Fibroblast of upper back skin (primary cell): Measurements from ENCODE around the gene ZNF777.

Experiments
- DNase-seq: peaks from one replicate; pipeline ENCODE4 v3.0.0-alpha.2; 2013

The ZNF777 gene

GRCh38 chr7:149476791-149477190 is 15.9 kb upstream of the ZNF777 start:
- DNase-seq = no peak

- DNase-seq = no peak
Measured at GRCh38 chr7:149475121-149476045, 14.5 kb upstream of the ZNF777 start.

- DNase-seq = no peak
Measured at GRCh38 chr7:149474309-149475120, 13.7 kb upstream of the ZNF777 start.

GRCh38 chr7:149473251-149473650 is 12.4 kb upstream of the ZNF777 start:
- no peak for DNase-seq

- no peak for DNase-seq
Measured at GRCh38 chr7:149471289-149471953, 10.6 kb upstream of the ZNF777 start.

- DNase-seq = no peak
Measured at GRCh38 chr7:149469806-149470205, 8.9 kb upstream of the ZNF777 start.

- DNase-seq = no peak
Measured at GRCh38 chr7:149468208-149468607, 7.3 kb upstream of the ZNF777 start.

- no peak for DNase-seq
Measured at GRCh38 chr7:149467321-149467859, 6.5 kb upstream of the ZNF777 start.

- DNase-seq = no peak
Measured at GRCh38 chr7:149466364-149466763, 5.5 kb upstream of the ZNF777 start.

GRCh38 chr7:149463500-149464161 is 2.8 kb upstream of the ZNF777 start:
- DNase-seq = no peak

- DNase-seq = no peak
Measured at GRCh38 chr7:149462101-149462520, 1.2 kb upstream of the ZNF777 start.

GRCh38 chr7:149459540-149460452 is 1.1 kb downstream of the ZNF777 start:
- peak; percentile 1 for DNase-seq

- no peak for DNase-seq
Measured at GRCh38 chr7:149459201-149459539, 1.7 kb downstream of the ZNF777 start.

GRCh38 chr7:149458235-149458634 is 2.6 kb downstream of the ZNF777 start:
- no peak for DNase-seq

GRCh38 chr7:149457766-149458165 is 3.1 kb downstream of the ZNF777 start:
- no peak for DNase-seq

- no peak for DNase-seq
Measured at GRCh38 chr7:149456506-149457421, 4.1 kb downstream of the ZNF777 start.

GRCh38 chr7:149455175-149455950 is 5.5 kb downstream of the ZNF777 start:
- no peak for DNase-seq

- DNase-seq = no peak
Measured at GRCh38 chr7:149454750-149455149, 6.1 kb downstream of the ZNF777 start.

GRCh38 chr7:149454006-149454405 is 6.9 kb downstream of the ZNF777 start:
- no peak for DNase-seq
